B cell (primary cell): Measurements from ENCODE around the gene ZNF587B. TPM values are rescaled to one million over a fixed set of nuclear protein-coding genes. Genes with fewer than 3 reads are reported as not detected.
A peak's percentile ranks its signal among the peaks of the same experiment; 100 is the strongest.

Experiments used
- ATAC-seq: fragments of 200-7000 bp; cut with Tn5 transposase; one replicate; pipeline ENCODE4 v1.10.0; 2021; ENCODE audit warnings: low read depth, mild to moderate bottlenecking, moderate number of reproducible peaks, moderate library complexity
- CTCF ChIA-PET: fragments of 350-600 bp; sonication (Branson Sonifier 250); formaldehyde crosslinking; loops from one replicate; lab custom pipeline; 2021; ENCODE audit warnings: antibody characterized with exemption, inconsistent platforms; lab: Charles Lee
- POLR2A ChIA-PET: fragments of 350-600 bp; sonication (Branson Sonifier 250); formaldehyde crosslinking; loops from one replicate; lab custom pipeline; 2021; ENCODE audit warnings: antibody characterized with exemption; lab: Charles Lee
- DNase-seq: peaks from one replicate; pipeline ENCODE4 v3.0.0; 2013
- H2AFZ ChIP-seq: 2 replicates; pipeline ENCODE4 v1.6.1; 2012; ENCODE audit warnings: mild to moderate bottlenecking, low read depth, low read length; ENCODE audit not compliant: insufficient read depth, poor library complexity, severe bottlenecking
- H3K27ac ChIP-seq, 2 donors: 1 replicate in 1 of 2; 2 replicates in 1 of 2; pipeline ENCODE4 v1.5.1; 2012 to 2013; ENCODE audit warnings: low read length in 2 of 2, mild to moderate bottlenecking in 2 of 2, moderate library complexity in 1 of 2
- H3K27me3 ChIP-seq, 4 experiments: fragments of 200-600 bp in 1 of 4; sonication (generic) in 1 of 4; replicated peaks in 1 of 4; 1 replicate in 2 of 4; 2 replicates in 2 of 4; pipeline versions ENCODE4 v1.6.1 to v1.7.0; 2013 to 2016; ENCODE audit warnings: low read length in 3 of 4, mild to moderate bottlenecking in 2 of 4, mixed read lengths in 1 of 4, moderate library complexity in 1 of 4; ENCODE audit not compliant: insufficient read depth in 4 of 4, control insufficient read depth in 3 of 4; ENCODE audit errors: control extremely low read depth in 1 of 4
- H3K36me3 ChIP-seq, 2 experiments: replicated peaks in 1 of 2; 1 replicate in 1 of 2; 2 replicates in 1 of 2; pipeline versions ENCODE4 v1.6.1 to v1.7.1; 2013; ENCODE audit warnings: low read length in 1 of 2; ENCODE audit not compliant: insufficient read depth in 2 of 2, control insufficient read depth in 1 of 2; ENCODE audit errors: control extremely low read depth in 1 of 2, extremely low read depth in 1 of 2
- H3K4me1 ChIP-seq, 2 donors: fragments of 200-600 bp in 1 of 2; sonication (generic) in 1 of 2; 1 replicate in 1 of 2; 2 replicates in 1 of 2; pipeline versions ENCODE4 v1.5.1 to v1.6.1; 2013 to 2017; ENCODE audit warnings: low read length in 2 of 2; ENCODE audit not compliant: control insufficient read depth in 2 of 2, insufficient read depth in 2 of 2
- H3K4me2 ChIP-seq: replicated peaks from 2 replicates; pipeline ENCODE3; 2012; ENCODE audit warnings: mild to moderate bottlenecking, low read depth, low read length; ENCODE audit not compliant: poor library complexity, severe bottlenecking
- H3K4me3 ChIP-seq, 5 experiments: fragments of 200-600 bp in 1 of 5; sonication (generic) in 1 of 5; 1 replicate in 3 of 5; 2 replicates in 2 of 5; pipeline versions ENCODE4 v1.5.1 to v1.7.0; 2011 to 2016; ENCODE audit warnings: low read length in 4 of 5, mild to moderate bottlenecking in 4 of 5, low read depth in 2 of 5, control low read depth in 1 of 5, moderate library complexity in 1 of 5; ENCODE audit not compliant: insufficient read depth in 1 of 5; ENCODE audit errors: control extremely low read depth in 1 of 5, extremely low read depth in 1 of 5
- H3K79me2 ChIP-seq: fragments of 200-600 bp; sonication (generic); one replicate; pipeline ENCODE4 v1.6.0; 2016; ENCODE audit warnings: low read length; ENCODE audit not compliant: control insufficient read depth, insufficient read depth
- H3K9ac ChIP-seq: fragments of 200-600 bp; sonication (generic); 2 replicates; pipeline ENCODE4 v1.6.1; 2017; ENCODE audit warnings: mild to moderate bottlenecking, low read length, moderate library complexity
- H3K9me3 ChIP-seq, 3 donors: one replicate each; pipeline versions ENCODE4 v1.6.1 to v1.7.1; 2013; ENCODE audit warnings: low read length in 2 of 3; ENCODE audit not compliant: control insufficient read depth in 2 of 3, insufficient read depth in 1 of 3; ENCODE audit errors: control extremely low read depth in 1 of 3
- H4K20me1 ChIP-seq: 2 replicates; pipeline ENCODE4 v1.6.0; 2012; ENCODE audit warnings: mild to moderate bottlenecking, low read length; ENCODE audit not compliant: insufficient read depth, control insufficient read depth, poor library complexity, severe bottlenecking
- H3K27ac Mint-ChIP-seq: one replicate; pipeline ENCODE4 v1.8.0; 2021; ENCODE audit warnings: mixed read lengths
- H3K27me3 Mint-ChIP-seq: one replicate; pipeline ENCODE4 v1.8.0; 2021; ENCODE audit warnings: mixed read lengths
- H3K4me1 Mint-ChIP-seq: one replicate; pipeline ENCODE4 v1.8.0; 2021; ENCODE audit warnings: mixed read lengths
- H3K4me3 Mint-ChIP-seq: one replicate; pipeline ENCODE4 v1.8.0; 2021; ENCODE audit warnings: mixed read lengths
- H3K9me3 Mint-ChIP-seq: one replicate; pipeline ENCODE4 v1.8.0; 2022; ENCODE audit warnings: mixed read lengths; ENCODE audit not compliant: insufficient read depth
- CTCF ChIP-seq: fragments of 200-600 bp; IDR thresholded peaks from one replicate; pipeline ENCODE4 v1.8.0; 2022; ENCODE audit warnings: antibody characterized with exemption, mild to moderate bottlenecking
- EZH2 ChIP-seq: IDR thresholded peaks from 2 replicates; pipeline ENCODE4 v1.6.1; 2012; ENCODE audit warnings: borderline replicate concordance, low read depth, mild to moderate bottlenecking, moderate library complexity, low read length; ENCODE audit not compliant: insufficient read depth, poor library complexity, severe bottlenecking
- WGBS: methylation state at CpG from one replicate; pipeline ENCODE4 v1.1.5; 2013; ENCODE audit warnings: missing lambda C conversion rate; ENCODE audit not compliant: insufficient coverage; 5-methylcytosine and 5-hydroxymethylcytosine counted together
- intact Hi-C: fragments of 100-400 bp; cut with micrococcal nuclease; formaldehyde crosslinking; loops from one replicate; pipeline ENCODE4 v1.10.0; 2022
- polyA plus RNA-seq: library from polyadenylated mRNA; depleted of rRNA; stranded (reverse); fragments of >200 nt; gene quantifications from 2 replicates; pipeline ENCODE4 v1.2.3, GENCODE V29; 2012
- total RNA-seq, 2 donors: library from RNA; stranded (reverse); fragments of 120-200 nt in 1 of 2; gene quantifications; 1 replicate in 1 of 2; 2 replicates in 1 of 2; pipeline versions ENCODE4 v1.2.3 to v1.2.4, GENCODE V29; 2013 to 2022

Gene ZNF587B
- total and polyA plus RNA-seq, 2 donors (not counting 1 experiment from before 2014, with no cell fraction given) = 9.9 to 29.1 TPM

- CTCF ChIA-PET = no interaction called here
- Mint-ChIP-seq H3K27me3 (no peaks in the 10 kb centered on the region), H3K9me3 (no peaks in the 10 kb centered on the region), H3K4me1 (peaks cover 41% of the 10 kb centered on the region), H3K4me3 (no peak overlapping the region), H3K27ac (no peak overlapping the region)
- H3K27ac ChIP-seq = no peak overlapping the region
- H3K4me3 ChIP-seq = no peak overlapping the region
- POLR2A ChIA-PET = no interaction called here
- no peaks in the 10 kb centered on the region for H3K9me3 ChIP-seq
- no peak overlapping the region for H2AFZ ChIP-seq
- H3K79me2 ChIP-seq = peaks cover 33% of the 10 kb centered on the region
- DNase-seq = no peak
- peaks cover 16 to 27% of the 10 kb centered on the region in 2 donors for H3K4me1 ChIP-seq
- no peaks in the 10 kb centered on the region for H3K27me3 ChIP-seq
- H4K20me1 ChIP-seq = no peaks in the 10 kb centered on the region
- intact Hi-C loops = no loop called here
- WGBS = no CpG with 5 or more reads among the region's 5 CpGs
- no peak overlapping the region for H3K9ac ChIP-seq
- H3K4me2 ChIP-seq = no peak overlapping the region
- no peak for TF ChIP-seq EZH2
- no peak for TF ChIP-seq CTCF
- no peak for ATAC-seq
- H3K36me3 ChIP-seq = peaks cover 4 to 17% of the 10 kb centered on the region in 2 experiments
These were observed 29.4 kb upstream of the ZNF587B start for GRCh38 chr19:57800696-57801095.

GRCh38 chr19:57802269-57802668 lies 27.8 kb upstream of the ZNF587B start:
- POLR2A ChIA-PET = interaction anchor here (0.9 kb wide), 1 partner anchor 17 kb away, joined by 4 read pairs; no protein-coding TSS in a partner anchor
- H3K4me3 ChIP-seq = peak overlapping the region in 2 of 5 experiments; percentile 9 to 33
- H3K79me2 ChIP-seq = peaks cover 35% of the 10 kb centered on the region
- WGBS = 22% methylated on average over 3 of the region's 4 CpGs
- DNase-seq (peak; percentile 72), ATAC-seq (peak; percentile 71)
- intact Hi-C loops = no loop called here
- H3K4me1 Mint-ChIP-seq = peaks cover 46% of the 10 kb centered on the region
- peak overlapping the region; percentile 39 for H3K27ac Mint-ChIP-seq
- peak overlapping the region; percentile 41 for H3K4me2 ChIP-seq
- peak overlapping the region; percentile 9 for H3K9ac ChIP-seq
- H3K27ac ChIP-seq = peak overlapping the region; percentile 20 to 73
- TF ChIP-seq EZH2 (no peak), CTCF (peak; percentile 23)
- no peaks in the 10 kb centered on the region for H3K27me3 ChIP-seq
- no peaks in the 10 kb centered on the region for H3K9me3 ChIP-seq
- H2AFZ ChIP-seq = peak overlapping the region; percentile 27
- no peaks in the 10 kb centered on the region for H3K27me3 Mint-ChIP-seq
- peaks cover 16 to 27% of the 10 kb centered on the region in 2 donors for H3K4me1 ChIP-seq
- H4K20me1 ChIP-seq = peaks cover 7% of the 10 kb centered on the region
- no peaks in the 10 kb centered on the region for H3K9me3 Mint-ChIP-seq
- CTCF ChIA-PET = no interaction called here
- peaks cover 0 to 4% of the 10 kb centered on the region in 2 experiments for H3K36me3 ChIP-seq
- peak overlapping the region; percentile 61 for H3K4me3 Mint-ChIP-seq
